GM12872 (cell line): ENCODE results near the gene SYTL1.
A peak's percentile ranks its signal among the peaks of the same experiment; 100 is the strongest.

Experiments
- CTCF ChIP-seq: IDR thresholded peaks from 3 replicates; pipeline ENCODE4 v1.5.1; 2011; ENCODE audit warnings: low read depth, mild to moderate bottlenecking, low read length, moderate library complexity; ENCODE audit not compliant: insufficient read depth

The SYTL1 gene

DNA sequence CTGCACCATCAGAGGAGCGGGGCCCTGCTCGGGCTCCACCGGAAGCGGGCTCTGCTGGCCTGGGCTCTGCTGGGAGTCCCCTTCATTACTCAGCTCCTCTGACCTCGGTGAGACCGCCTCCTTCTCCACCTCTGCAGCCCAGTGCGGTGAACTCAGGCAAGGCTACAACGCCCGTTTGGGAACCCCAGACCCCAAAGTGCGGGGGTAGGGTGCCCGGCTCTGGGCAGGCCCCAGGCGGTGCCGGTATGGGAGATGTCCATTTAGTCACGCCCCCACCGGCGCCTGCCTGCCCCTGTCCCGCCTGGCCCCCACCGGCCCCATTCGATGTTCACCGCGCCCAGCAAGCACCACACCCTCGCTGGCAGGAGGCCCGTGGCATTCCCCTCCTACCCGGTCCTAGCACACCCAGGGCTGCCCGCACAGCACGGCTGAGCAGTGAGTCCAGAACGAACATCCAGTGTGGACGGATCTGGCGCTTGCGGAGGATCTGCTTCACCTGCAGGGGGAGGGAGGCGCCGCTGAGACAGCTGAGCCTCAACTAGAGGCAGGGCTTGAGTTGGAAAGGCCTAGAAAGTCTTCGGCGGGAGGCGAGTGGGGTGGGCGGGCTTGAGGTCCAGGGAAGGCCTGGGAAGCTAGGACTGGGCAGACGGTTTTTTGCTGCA is 14.9 kb downstream of the SYTL1 start:
- TF ChIP-seq CTCF: 0 out of 3 replicates have a peak, but pooled peaks have one; percentile 28

DNA sequence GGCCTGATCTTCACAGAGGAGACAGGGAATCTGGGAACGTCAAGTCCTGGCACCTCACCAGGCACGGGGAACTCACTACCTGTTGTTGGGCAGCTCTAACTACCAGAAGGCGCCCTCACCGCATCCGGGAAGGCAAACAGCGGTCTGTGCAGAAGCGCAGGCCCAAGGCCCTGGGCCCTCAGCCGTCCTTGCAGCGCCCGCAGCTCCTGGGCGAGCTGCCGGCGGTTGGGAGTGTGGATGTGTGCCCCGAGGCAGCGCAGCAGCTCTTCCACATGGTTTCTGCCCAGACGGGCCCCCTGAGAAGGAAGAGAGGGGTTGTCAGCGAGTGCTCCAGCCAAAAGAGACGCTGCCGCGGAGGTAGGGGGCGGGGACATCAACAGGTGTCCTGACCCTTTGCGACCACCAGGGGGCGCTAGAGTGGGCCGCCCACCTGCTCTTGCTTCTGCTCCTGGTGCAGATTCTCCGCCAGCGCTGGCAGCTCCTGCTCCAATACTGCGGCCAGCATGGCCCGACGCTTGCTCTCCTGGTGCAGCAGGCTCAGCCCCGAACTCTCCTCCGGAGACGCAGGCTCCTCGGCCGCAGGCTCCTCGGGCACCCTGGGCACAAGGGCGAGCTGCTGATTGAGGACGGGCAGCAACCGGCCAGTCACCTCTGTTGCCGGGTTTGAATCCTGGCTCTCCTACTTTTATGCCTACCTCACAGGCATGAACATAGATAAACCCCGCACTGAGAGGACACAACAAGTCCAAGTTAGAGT is 15.6 kb downstream of the SYTL1 start:
- TF ChIP-seq CTCF: peak; percentile 97

DNA sequence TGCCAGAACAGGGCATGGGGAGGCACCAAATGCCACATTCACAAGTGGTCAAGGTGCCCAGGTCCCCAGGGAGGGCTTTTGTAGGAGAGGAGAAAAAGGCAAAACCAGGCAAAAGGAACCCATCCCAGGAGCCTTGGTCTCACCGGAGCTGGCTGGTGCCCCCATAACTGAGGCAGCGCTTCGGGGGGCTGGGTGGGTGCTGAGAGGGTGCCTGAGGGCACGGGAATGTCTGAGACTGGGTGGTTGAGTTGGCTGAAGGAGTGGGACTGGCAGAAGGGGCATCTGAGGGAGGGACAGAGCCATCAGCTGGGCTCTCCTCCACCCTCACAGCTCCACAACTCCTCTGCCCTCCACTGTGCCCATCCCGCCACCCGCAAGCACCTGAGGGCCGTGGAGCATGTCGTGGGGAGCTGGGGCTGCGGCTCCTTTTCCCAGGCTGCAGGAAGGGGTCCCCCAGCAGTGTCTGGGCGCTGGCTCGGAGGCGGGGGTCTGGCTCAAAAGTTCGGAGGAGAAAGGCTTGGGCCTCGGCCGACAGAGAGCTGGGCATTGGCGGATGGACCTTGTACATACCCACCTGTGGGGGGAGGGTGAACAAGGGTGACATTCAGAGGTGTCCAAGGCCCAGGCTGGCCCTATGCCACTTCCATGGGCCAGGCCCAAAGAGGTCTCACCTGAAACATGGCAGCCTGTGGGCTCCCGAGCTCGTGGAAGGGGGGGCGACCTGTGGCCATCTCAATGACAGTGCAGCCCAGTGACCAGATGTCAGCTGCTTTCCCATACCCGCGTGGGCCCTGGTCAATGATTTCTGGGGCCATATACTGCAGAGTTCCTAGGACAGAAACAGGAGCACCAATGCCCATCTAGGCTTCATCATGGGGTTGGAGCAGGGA is 16.5 kb downstream of the SYTL1 start:
- no peak for TF ChIP-seq CTCF

GRCh38 chr1:27358928-27359313 is 17.1 kb downstream of the SYTL1 start:
- no peak for TF ChIP-seq CTCF

DNA sequence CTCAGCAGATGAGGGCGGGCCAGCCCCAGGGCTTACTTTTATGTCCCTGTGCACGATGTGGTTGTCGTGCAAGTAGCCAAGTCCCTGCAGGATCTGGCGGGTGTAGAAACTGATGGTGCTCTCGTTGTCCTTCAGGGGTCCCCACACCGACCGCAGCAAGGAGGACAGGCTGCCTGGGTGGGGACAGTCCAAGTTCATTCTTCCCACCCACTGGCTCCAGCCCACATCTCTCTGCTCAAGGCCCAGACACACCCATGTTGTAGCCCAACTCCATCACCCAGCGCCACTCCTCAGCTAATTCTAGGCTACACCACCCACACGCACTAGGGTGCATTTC is 18.0 kb downstream of the SYTL1 start:
- TF ChIP-seq CTCF: no peak

DNA sequence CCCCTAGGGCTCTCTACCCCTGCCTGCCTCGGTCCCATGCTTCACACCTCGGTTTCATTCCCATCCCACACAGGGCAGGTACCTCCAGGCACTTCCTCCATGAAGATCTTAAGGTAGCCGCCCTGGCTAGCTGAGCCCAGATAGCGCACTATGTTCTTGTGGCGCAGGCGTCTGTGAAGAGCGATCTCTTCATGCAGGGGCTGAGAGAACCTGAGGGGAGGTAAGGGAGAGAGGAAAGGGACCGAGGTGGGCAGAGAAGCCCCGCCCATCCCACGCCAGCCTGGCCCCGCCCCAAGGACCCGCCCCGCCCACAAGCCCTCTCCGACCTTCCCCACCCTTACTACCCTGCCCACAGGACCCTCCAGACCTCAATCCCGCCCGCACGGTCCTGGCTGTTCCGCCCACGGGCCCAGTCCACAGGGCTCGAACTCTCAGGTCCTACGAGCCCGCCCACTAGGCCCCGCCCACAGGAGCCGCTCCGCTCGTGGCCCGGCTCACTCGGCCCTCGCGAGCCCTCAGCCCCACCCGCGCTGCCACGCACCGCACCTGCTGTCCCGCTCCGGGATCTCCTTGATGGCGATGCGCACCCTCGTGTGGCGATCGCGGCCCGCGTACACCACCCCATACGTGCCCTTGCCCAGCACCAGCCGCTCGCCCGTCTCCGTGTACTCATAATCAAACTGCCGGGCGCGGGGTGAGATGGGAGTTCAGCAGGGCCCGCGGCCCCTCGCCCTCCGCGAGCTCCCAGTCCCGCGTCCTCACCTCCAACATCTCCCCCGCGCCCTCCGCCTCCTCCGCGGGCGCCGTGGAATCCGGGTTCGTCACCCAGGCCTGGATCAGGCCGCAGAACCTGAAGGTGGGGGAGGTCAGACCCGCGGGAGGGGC is 18.6 kb downstream of the SYTL1 start:
- no peak for TF ChIP-seq CTCF
